Right lobe of liver (tissue), 6 donors: ENCODE measurements around the gene ERC2. TPM values are rescaled to one million over a fixed set of nuclear protein-coding genes. Genes with fewer than 3 reads are reported as not detected.

Source experiments
- ATAC-seq, 4 donors: fragments of 200-7000 bp; cut with Tn5 transposase; one replicate each; pipeline ENCODE4 v1.9.1; 2020; ENCODE audit warnings: mild to moderate bottlenecking in 4 of 4, moderate library complexity in 4 of 4
- DNase-seq, 3 donors: peaks; one replicate each; pipeline ENCODE4 v3.0.0-alpha.2; 2020
- H3K27ac ChIP-seq, 3 donors: fragments of 200-600 bp; one replicate each; pipeline ENCODE4 v1.8.0; 2022
- H3K27me3 ChIP-seq, 2 donors: fragments of 200-600 bp; one replicate each; pipeline ENCODE4 v1.8.0; 2022
- H3K36me3 ChIP-seq, 4 donors: fragments of 200-600 bp; sonication (generic) in 1 of 4; one replicate each; pipeline versions ENCODE4 v1.5.1 to v1.8.0; 2017 to 2022; ENCODE audit warnings: control low read depth in 1 of 4
- H3K4me1 ChIP-seq, 4 donors: fragments of 200-600 bp; sonication (generic) in 1 of 4; one replicate each; pipeline versions ENCODE4 v1.5.1 to v1.8.0; 2017 to 2022; ENCODE audit warnings: control low read depth in 1 of 4
- H3K4me3 ChIP-seq, 3 donors: fragments of 200-600 bp; one replicate each; pipeline ENCODE4 v1.8.0; 2022
- H3K9me3 ChIP-seq, 4 donors: fragments of 200-600 bp; sonication (generic) in 1 of 4; one replicate each; pipeline versions ENCODE4 v1.5.1 to v1.8.0; 2017 to 2022; ENCODE audit warnings: control low read depth in 1 of 4
- POLR2A ChIP-seq: fragments of 450-650 bp; IDR thresholded peaks from one replicate; pipeline ENCODE4 v1.6.1; 2017; ENCODE audit warnings: antibody characterized with exemption, mild to moderate bottlenecking
- WGBS: methylation state at CpG from one replicate; pipeline ENCODE4 v1.1.6; 2018; ENCODE audit warnings: low coverage, low lambda C conversion rate; ENCODE audit not compliant: insufficient coverage; ENCODE audit errors: missing lambda C conversion rate; 5-methylcytosine and 5-hydroxymethylcytosine counted together
- intact Hi-C, 2 donors: fragments of 100-400 bp; cut with DNase I; formaldehyde crosslinking; loops; one replicate each; pipeline versions ENCODE4 v1.11.2 to v1.14.1; 2022
- total RNA-seq, 6 experiments: library from RNA; depleted of rRNA in 2 of 6; stranded (reverse); fragments of >200 nt in 2 of 6; fragmentation: NEBNext Ultra II Directional in 3 of 6; extraction: Animal tissue kit (Norgen Biotek cat#: 25700) in 3 of 6; gene quantifications; one replicate each; pipeline versions ENCODE4 v1.1.0 to v1.2.4, GENCODE V29; 2016 to 2023
- TF ChIP-seq, protein P1 (sequence below), 4 donors: fragments of 200-600 bp in 3 of 4; fragments of 450-650 bp in 1 of 4; IDR thresholded peaks; one replicate each; pipeline versions ENCODE4 v1.5.1 to v1.8.0; 2016 to 2022; ENCODE audit warnings: antibody characterized with exemption in 4 of 4, mild to moderate bottlenecking in 2 of 4
- donor health status: DM: no; HTN: yes; CAD: no.
- donor health status: DM: no; HTN: no; CAD: no.
- donor health status: DM: no; HTN: no; CAD: no.
- donor health status: DM: no; HTN: yes; CAD: no.
- donor health status: DM: no; HTN: yes; CAD: no.

Gene ERC2
- total RNA-seq, 6 experiments from 2014 or later, result not detected

DNA sequence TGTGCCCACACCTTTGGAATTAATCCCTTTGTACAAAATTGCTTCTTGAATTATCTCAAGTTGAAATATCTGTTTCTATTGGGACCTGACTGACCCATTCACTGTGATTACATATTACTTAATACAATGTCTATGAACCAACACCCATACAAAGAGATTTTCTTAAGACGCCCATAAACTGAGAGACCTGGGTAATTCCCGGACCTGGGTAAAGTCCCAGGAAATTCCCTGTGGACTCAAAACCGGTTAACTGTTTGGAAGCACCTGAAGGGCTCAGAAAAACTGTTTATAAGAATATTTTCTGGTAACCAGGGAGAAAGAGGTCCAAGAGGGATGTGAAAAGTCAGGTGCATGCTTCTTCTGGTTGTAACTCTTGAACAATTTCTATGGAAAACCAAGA, 667.2 kb downstream of the ERC2 start:
- Histone ChIP-seq H3K27me3 (no peaks in the 10 kb centered on the region), H3K4me1 (no peaks in the 10 kb centered on the region), H3K27ac (no peak overlapping the region), H3K4me3 (no peak overlapping the region), H3K9me3 (no peaks in the 10 kb centered on the region), H3K36me3 (no peaks in the 10 kb centered on the region)
- DNase-seq (no peak), ATAC-seq (no peak)
- WGBS, result 66% methylated on average over 3 of the region's 3 CpGs
- TF ChIP-seq, protein P1, sequence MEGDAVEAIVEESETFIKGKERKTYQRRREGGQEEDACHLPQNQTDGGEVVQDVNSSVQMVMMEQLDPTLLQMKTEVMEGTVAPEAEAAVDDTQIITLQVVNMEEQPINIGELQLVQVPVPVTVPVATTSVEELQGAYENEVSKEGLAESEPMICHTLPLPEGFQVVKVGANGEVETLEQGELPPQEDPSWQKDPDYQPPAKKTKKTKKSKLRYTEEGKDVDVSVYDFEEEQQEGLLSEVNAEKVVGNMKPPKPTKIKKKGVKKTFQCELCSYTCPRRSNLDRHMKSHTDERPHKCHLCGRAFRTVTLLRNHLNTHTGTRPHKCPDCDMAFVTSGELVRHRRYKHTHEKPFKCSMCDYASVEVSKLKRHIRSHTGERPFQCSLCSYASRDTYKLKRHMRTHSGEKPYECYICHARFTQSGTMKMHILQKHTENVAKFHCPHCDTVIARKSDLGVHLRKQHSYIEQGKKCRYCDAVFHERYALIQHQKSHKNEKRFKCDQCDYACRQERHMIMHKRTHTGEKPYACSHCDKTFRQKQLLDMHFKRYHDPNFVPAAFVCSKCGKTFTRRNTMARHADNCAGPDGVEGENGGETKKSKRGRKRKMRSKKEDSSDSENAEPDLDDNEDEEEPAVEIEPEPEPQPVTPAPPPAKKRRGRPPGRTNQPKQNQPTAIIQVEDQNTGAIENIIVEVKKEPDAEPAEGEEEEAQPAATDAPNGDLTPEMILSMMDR (IDR thresholded peaks at IDR 0.05), result no peak
- no peak for TF ChIP-seq POLR2A
- intact Hi-C loops, result no loop called here

GRCh38 chr3:55797775-55798174, 670.5 kb downstream of the ERC2 start:
- Histone ChIP-seq H3K27me3 (no peaks in the 10 kb centered on the region), H3K4me3 (no peak overlapping the region), H3K9me3 (no peaks in the 10 kb centered on the region), H3K36me3 (no peaks in the 10 kb centered on the region), H3K4me1 (no peaks in the 10 kb centered on the region), H3K27ac (no peak overlapping the region)
- no peak for ATAC-seq
- TF ChIP-seq, protein P1 (IDR thresholded peaks at IDR 0.05), result no peak
- no peak for TF ChIP-seq POLR2A
- intact Hi-C loops, result no loop called here
- WGBS, result 71% methylated on average over 1 of the region's 1 CpG
- DNase-seq, result no peak

DNA sequence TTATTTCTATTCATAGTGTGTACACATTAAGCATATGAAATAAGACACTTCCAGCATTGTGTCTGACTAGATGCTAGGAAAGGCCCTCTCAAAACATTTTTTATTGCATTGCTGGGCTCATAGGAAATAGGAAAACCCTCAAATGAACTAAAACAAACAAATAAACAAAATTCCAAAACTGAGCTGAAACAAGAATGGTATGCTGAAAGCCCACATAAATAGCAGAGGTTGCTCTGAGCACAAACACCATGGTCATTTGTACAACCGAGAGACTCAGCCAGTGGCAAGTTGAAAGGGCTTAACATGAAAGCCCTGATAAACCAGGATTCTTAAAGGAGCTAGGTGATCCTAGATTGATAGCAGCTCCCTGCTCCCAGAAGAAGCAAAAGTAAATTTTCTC, 671.2 kb downstream of the ERC2 start:
- Histone ChIP-seq H3K27ac (no peak overlapping the region), H3K9me3 (no peaks in the 10 kb centered on the region), H3K27me3 (no peaks in the 10 kb centered on the region), H3K36me3 (no peaks in the 10 kb centered on the region), H3K4me3 (no peak overlapping the region), H3K4me1 (no peaks in the 10 kb centered on the region)
- TF ChIP-seq, protein P1 (IDR thresholded peaks at IDR 0.05), result no peak
- TF ChIP-seq POLR2A, result no peak
- intact Hi-C loops, result no loop called here
- ATAC-seq (no peak), DNase-seq (no peak)
- WGBS, result 63% methylated on average over 1 of the region's 1 CpG

GRCh38 chr3:55796533-55796932, 671.7 kb downstream of the ERC2 start:
- intact Hi-C loops, result no loop called here
- no peaks in the 10 kb centered on the region for H3K27me3 ChIP-seq
- no peaks in the 10 kb centered on the region for H3K36me3 ChIP-seq
- no peak overlapping the region for H3K27ac ChIP-seq
- DNase-seq (no peak), ATAC-seq (no peak)
- H3K4me1 ChIP-seq, result no peaks in the 10 kb centered on the region
- no peaks in the 10 kb centered on the region for H3K9me3 ChIP-seq
- TF ChIP-seq, protein P1 (IDR thresholded peaks at IDR 0.05), result no peak
- no peak for TF ChIP-seq POLR2A
- no peak overlapping the region for H3K4me3 ChIP-seq
- WGBS, result 58% methylated on average over 5 of the region's 5 CpGs

DNA sequence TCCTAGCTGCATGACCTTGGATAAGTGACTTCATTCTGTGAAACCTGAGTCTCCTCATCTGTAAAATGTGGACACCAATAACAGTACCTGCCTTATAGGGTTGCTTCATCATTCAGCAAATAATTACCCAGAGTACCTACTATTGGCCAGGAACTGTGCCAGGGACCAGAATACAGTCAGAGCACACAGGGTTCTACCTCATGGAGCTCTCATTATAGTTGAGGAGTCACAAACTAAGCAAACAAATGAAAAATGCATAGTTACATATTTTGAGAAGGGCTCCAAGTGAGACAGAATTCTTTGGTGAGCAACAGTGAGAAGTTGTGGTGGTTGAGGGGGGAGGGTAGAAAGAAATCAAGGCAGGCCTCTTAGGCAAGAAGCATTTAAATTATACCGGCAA, 672.5 kb downstream of the ERC2 start:
- Histone ChIP-seq H3K27ac (no peak overlapping the region), H3K27me3 (no peaks in the 10 kb centered on the region), H3K36me3 (no peaks in the 10 kb centered on the region), H3K4me1 (no peaks in the 10 kb centered on the region), H3K4me3 (no peak overlapping the region), H3K9me3 (no peaks in the 10 kb centered on the region)
- ATAC-seq, result no peak
- no peak for DNase-seq
- intact Hi-C loops, result no loop called here
- TF ChIP-seq, protein P1 (IDR thresholded peaks at IDR 0.05), result no peak
- no peak for TF ChIP-seq POLR2A
- WGBS, result 60% methylated on average over 1 of the region's 1 CpG
